OCI-LY1 (cell line): ENCODE data around the gene OR10X1.

Experiments
- H2AFZ ChIP-seq: fragments of 200-600 bp; sonication (generic), shearing (Covaris generic); 2 replicates; pipeline ENCODE4 v1.6.0; 2014; ENCODE audit warnings: antibody characterized with exemption, mild to moderate bottlenecking, low read length
- H3F3A ChIP-seq: fragments of 200-600 bp; sonication (generic), shearing (Covaris generic); 2 replicates; pipeline ENCODE4 v1.6.0; 2014; ENCODE audit warnings: mild to moderate bottlenecking, antibody characterized with exemption, low read length, moderate library complexity; ENCODE audit not compliant: insufficient read depth
- H3K27ac ChIP-seq: fragments of 200-600 bp; sonication (generic); 2 replicates; pipeline ENCODE4 v1.5.1; 2014; ENCODE audit warnings: low read length, mixed run types, mild to moderate bottlenecking, low read depth; ENCODE audit not compliant: poor library complexity, severe bottlenecking
- H3K27me3 ChIP-seq: fragments of 200-600 bp; sonication (generic); 2 replicates; pipeline ENCODE4 v1.6.0; 2014; ENCODE audit warnings: antibody characterized with exemption, mild to moderate bottlenecking, low read length, moderate library complexity; ENCODE audit not compliant: insufficient read depth
- H3K36me3 ChIP-seq: fragments of 200-600 bp; sonication (generic); 2 replicates; pipeline ENCODE4 v1.6.1; 2014; ENCODE audit warnings: mild to moderate bottlenecking, antibody characterized with exemption, low read length, moderate library complexity, mixed read lengths; ENCODE audit not compliant: insufficient read depth
- H3K4me1 ChIP-seq: fragments of 200-600 bp; sonication (generic); 2 replicates; pipeline ENCODE4 v1.5.1; 2014; ENCODE audit warnings: mild to moderate bottlenecking, low read length, moderate library complexity; ENCODE audit not compliant: insufficient read depth, severe bottlenecking
- H3K4me2 ChIP-seq: fragments of 200-600 bp; sonication (generic), shearing (Covaris generic); 2 replicates; pipeline ENCODE4 v1.6.1; 2014; ENCODE audit warnings: low read length
- H3K4me3 ChIP-seq: fragments of 200-600 bp; sonication (generic); 2 replicates; pipeline ENCODE4 v1.5.1; 2014; ENCODE audit warnings: low read length, low read depth, mild to moderate bottlenecking, mixed read lengths; ENCODE audit not compliant: poor library complexity, severe bottlenecking
- H3K79me2 ChIP-seq: fragments of 200-600 bp; shearing (Covaris generic); 2 replicates; pipeline ENCODE4 v1.6.1; 2016; ENCODE audit warnings: mixed run types, low read length, mixed read lengths; ENCODE audit not compliant: insufficient read depth
- H3K9ac ChIP-seq: fragments of 200-600 bp; sonication (generic), shearing (Covaris generic); 2 replicates; pipeline ENCODE4 v1.6.1; 2014; ENCODE audit warnings: mild to moderate bottlenecking, low read length, mixed read lengths
- H3K9me2 ChIP-seq: fragments of 200-600 bp; sonication (generic), shearing (Covaris generic); 2 replicates; pipeline ENCODE4 v1.6.1; 2014; ENCODE audit warnings: low read depth, mild to moderate bottlenecking, low read length, mixed read lengths
- H3K9me3 ChIP-seq: fragments of 200-600 bp; shearing (Covaris generic); 2 replicates; pipeline ENCODE4 v1.6.1; 2014; ENCODE audit warnings: low read length, mixed read lengths
- H4K20me1 ChIP-seq: fragments of 200-600 bp; sonication (generic), shearing (Covaris generic); 2 replicates; pipeline ENCODE4 v1.6.0; 2016; ENCODE audit warnings: mild to moderate bottlenecking, low read length; ENCODE audit not compliant: insufficient read depth
- EZH2 ChIP-seq: fragments of 200-600 bp; sonication (generic), shearing (Covaris generic); IDR thresholded peaks from 2 replicates; pipeline ENCODE4 v1.8.0; 2017; ENCODE audit warnings: borderline replicate concordance, mixed run types, mild to moderate bottlenecking, antibody characterized with exemption, low read length, moderate library complexity, mixed read lengths
- TF ChIP-seq, protein P1 (sequence below): fragments of 200-600 bp; sonication (generic), shearing (Covaris generic); IDR thresholded peaks from 2 replicates; pipeline ENCODE4 v1.5.1; 2017; ENCODE audit warnings: mild to moderate bottlenecking, antibody characterized with exemption, low read length, moderate library complexity, mixed read lengths

Gene OR10X1

GRCh38 chr1:158579733-158580132 is at the start of gene OR10X1:
TSS of gene OR10X1 (minus strand) at chr1:158579899. CDS start at chr1:158579899, 0 bp downstream.
- Histone ChIP-seq H3K4me3 (no peak within 1 kb of the TSS), H3K4me2 (no peak within 1 kb of the TSS), H3K9me3 (no peaks in the 10 kb centered on the region), H3K9me2 (no peaks in the 10 kb centered on the region), H3K27me3 (no peaks in the 10 kb centered on the region), H2AFZ (no peak within 1 kb of the TSS), H3F3A (no peaks in the 10 kb centered on the region), H3K79me2 (no peaks in the 10 kb centered on the region), H3K4me1 (no peaks in the 10 kb centered on the region), H3K27ac (no peak within 1 kb of the TSS), H3K36me3 (no peaks in the 10 kb centered on the region), H3K9ac (no peak within 1 kb of the TSS), H4K20me1 (no peaks in the 10 kb centered on the region)
- TF ChIP-seq EZH2, result no peak
- TF ChIP-seq, protein P1, sequence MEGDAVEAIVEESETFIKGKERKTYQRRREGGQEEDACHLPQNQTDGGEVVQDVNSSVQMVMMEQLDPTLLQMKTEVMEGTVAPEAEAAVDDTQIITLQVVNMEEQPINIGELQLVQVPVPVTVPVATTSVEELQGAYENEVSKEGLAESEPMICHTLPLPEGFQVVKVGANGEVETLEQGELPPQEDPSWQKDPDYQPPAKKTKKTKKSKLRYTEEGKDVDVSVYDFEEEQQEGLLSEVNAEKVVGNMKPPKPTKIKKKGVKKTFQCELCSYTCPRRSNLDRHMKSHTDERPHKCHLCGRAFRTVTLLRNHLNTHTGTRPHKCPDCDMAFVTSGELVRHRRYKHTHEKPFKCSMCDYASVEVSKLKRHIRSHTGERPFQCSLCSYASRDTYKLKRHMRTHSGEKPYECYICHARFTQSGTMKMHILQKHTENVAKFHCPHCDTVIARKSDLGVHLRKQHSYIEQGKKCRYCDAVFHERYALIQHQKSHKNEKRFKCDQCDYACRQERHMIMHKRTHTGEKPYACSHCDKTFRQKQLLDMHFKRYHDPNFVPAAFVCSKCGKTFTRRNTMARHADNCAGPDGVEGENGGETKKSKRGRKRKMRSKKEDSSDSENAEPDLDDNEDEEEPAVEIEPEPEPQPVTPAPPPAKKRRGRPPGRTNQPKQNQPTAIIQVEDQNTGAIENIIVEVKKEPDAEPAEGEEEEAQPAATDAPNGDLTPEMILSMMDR, result no peak

DNA sequence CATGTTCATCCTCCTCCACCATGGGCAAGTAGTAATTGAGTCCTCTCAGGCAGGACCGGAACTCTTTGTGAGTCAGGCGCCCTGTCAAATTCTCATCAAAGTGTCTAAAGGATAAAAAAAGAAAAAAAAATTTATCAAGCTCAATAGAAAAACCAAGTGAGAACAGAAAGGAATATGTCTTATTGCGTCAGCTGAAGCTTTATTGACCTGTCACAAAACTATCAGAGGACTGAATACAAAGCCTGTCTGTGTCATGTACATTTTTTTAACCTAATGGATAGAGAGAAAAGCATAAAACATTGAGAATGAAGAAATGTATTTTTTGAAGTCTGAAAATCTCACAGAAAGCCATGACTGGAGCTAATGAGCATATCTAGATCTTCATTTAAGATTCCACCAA is 34.1 kb upstream of the OR10X1 start:
- no peaks in the 10 kb centered on the region for H3K9me2 ChIP-seq
- H3K9me3 ChIP-seq, result no peaks in the 10 kb centered on the region
- no peak overlapping the region for H3K4me2 ChIP-seq
- no peaks in the 10 kb centered on the region for H3K36me3 ChIP-seq
- no peak overlapping the region for H3K4me3 ChIP-seq
- H3K9ac ChIP-seq, result no peak overlapping the region
- no peaks in the 10 kb centered on the region for H4K20me1 ChIP-seq
- no peaks in the 10 kb centered on the region for H3K4me1 ChIP-seq
- no peak overlapping the region for H2AFZ ChIP-seq
- no peaks in the 10 kb centered on the region for H3K27me3 ChIP-seq
- H3F3A ChIP-seq, result no peaks in the 10 kb centered on the region
- no peak for TF ChIP-seq EZH2
- TF ChIP-seq, protein P1, result no peak
- no peaks in the 10 kb centered on the region for H3K79me2 ChIP-seq
- H3K27ac ChIP-seq, result no peak overlapping the region

GRCh38 chr1:158611916-158612315 is 32.2 kb upstream of the OR10X1 start:
- Histone ChIP-seq H3K4me1 (no peaks in the 10 kb centered on the region), H3K4me3 (no peak overlapping the region), H3K9me3 (no peaks in the 10 kb centered on the region), H3K27me3 (no peaks in the 10 kb centered on the region), H3K36me3 (no peaks in the 10 kb centered on the region), H4K20me1 (no peaks in the 10 kb centered on the region), H2AFZ (no peak overlapping the region), H3K27ac (no peak overlapping the region), H3K4me2 (no peak overlapping the region), H3F3A (no peaks in the 10 kb centered on the region), H3K79me2 (no peaks in the 10 kb centered on the region), H3K9me2 (no peaks in the 10 kb centered on the region), H3K9ac (no peak overlapping the region)
- TF ChIP-seq EZH2, result no peak

GRCh38 chr1:158607296-158607695 is 27.6 kb upstream of the OR10X1 start:
- TF ChIP-seq EZH2, result no peak
- TF ChIP-seq, protein P1, result no peak
- H3K9me2 ChIP-seq, result no peaks in the 10 kb centered on the region
- H3K4me1 ChIP-seq, result no peaks in the 10 kb centered on the region
- no peak overlapping the region for H3K9ac ChIP-seq
- no peaks in the 10 kb centered on the region for H3K27me3 ChIP-seq
- no peak overlapping the region for H3K27ac ChIP-seq
- no peaks in the 10 kb centered on the region for H3K36me3 ChIP-seq
- H3F3A ChIP-seq, result no peaks in the 10 kb centered on the region
- no peaks in the 10 kb centered on the region for H4K20me1 ChIP-seq
- no peak overlapping the region for H3K4me2 ChIP-seq
- no peaks in the 10 kb centered on the region for H3K9me3 ChIP-seq
- H2AFZ ChIP-seq, result no peak overlapping the region
- H3K79me2 ChIP-seq, result no peaks in the 10 kb centered on the region
- no peak overlapping the region for H3K4me3 ChIP-seq
